Inflammatory macrophage treated with lipopolysaccharide for 4 hours (primary cell): Measurements from ENCODE around the gene KRR1.
A peak's percentile ranks its signal among the peaks of the same experiment; 100 is the strongest.
"Not testable (repeated sequence)": the region's sequence is repeated elsewhere in the genome, so short reads cannot be mapped to it uniquely, and the experiment has no call there.

Source experiments
- DNase-seq: peaks from one replicate; pipeline ENCODE4 v3.0.0-alpha.2; 2020

KRR1 gene

DNA sequence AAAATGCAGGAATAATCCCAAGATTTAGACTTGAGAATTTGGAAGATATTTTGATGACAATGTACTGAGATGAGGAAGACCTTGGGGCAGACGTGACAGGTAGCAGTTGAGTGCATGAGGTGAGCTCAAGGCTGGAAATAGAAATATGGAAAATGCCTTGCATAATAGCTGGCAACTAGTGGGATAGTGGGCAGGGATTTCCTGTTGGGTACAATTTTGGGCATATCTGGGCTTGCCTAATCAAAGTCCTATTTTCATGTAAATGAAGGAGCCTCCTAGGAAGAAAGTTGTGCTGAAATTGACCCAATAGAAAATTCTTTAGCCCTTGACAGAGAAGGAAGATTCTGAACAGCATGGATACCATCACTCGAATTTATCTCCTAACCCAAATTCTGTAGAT is 37.3 kb downstream of the KRR1 start:
- no peak for DNase-seq

DNA sequence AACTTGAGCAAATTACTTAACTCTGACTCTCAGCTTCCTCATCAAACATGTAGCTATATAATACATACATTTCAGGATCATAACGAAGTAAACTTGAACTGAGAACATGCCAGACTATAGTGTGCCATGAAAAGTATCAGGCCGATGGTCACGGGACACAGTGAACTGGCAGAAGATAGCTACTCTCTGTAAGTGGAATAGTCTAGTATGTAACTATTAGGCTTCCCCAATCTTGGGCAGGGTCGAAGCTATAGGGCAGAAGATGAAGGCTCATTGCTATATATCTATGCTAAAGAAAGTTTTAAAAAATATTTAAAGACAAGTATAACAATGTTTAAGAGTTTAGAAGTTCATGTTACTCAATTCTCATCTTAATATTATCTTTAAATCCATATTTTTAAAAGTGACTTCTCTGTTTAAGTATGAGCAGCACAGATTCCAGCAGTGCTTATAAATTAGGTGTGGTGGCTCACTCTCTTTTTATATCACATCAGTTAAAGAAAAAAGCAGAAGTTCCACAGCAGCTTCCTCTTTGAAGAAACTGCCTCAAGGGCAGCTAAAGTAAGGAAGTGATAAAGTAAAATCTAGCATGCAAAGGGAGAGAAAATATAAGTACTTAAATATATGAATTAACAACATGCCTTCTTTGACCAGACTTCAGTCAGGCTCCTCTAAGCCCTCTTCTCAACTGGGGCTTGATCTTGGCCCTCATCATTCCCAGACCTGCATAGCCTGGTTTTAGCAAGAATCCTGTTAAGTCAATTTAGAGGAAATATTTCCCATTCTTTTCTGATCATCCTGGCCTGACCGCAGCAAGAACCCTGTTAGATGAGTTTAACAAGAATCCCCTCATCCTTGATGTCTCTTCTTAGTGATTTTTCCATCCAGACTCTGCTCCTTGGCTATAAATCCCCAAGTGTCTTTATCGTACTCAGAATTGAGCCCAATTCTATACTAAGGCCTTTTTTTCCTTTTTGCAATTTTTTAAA is 39.2 kb downstream of the KRR1 start:
- DNase-seq = peak; percentile 83

DNA sequence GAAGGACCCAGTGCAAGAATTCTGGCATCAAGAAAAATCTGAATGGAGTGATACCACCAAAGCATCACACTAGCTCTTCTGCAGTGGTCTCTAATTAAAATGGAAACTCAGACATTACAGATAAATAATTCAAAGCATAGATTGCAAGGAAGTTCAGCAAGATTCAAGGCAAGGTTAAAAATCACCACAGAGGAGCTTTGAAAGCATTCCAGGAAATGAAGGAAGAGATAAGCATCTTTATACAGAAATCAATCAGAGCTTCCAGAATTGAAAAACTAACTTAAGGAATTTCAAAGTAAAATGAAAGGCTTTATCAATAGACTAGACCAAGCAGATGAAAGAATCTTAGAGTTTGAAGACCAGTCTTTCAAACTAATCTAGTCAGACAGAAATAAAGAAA is 51.2 kb downstream of the KRR1 start:
- no peak for DNase-seq

DNA sequence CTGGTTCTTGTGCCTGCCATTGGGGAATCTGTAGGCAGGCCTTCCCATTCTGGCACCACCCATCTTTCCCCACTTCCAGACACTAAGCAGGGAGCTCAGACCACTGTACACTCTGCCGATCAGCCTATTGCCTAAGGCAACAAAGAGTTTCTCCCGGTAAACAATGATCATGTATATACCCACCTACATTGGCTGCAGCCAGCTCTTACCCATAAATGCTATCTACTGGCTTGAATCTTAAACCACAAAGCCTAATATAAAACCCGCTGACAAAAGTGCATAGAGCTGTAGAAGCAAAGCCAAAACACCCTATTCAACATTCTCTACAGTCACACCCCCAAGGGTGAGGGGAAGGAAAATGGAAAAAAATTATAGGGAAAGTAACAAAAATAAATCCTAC is 51.7 kb downstream of the KRR1 start:
- no peak for DNase-seq

DNA sequence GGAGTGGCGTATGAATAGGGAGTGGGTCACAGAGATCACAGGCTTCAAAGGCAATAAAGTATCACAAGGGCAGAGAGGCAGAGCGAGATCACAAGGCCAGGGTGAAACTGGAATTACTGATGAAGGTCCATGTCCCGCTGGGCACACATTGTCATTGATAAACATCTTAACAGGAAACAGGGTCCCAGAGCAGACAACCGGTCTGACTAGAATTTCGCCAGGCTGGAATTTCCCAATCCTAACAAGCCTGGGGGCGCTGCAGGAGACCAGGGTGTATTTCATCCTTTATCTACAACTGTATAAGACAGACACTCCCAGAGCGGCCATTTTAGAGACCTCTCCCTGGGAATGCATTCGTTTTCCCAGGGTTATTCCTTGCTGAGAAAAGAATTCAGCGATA is 53.5 kb downstream of the KRR1 start:
- not testable (repeated sequence) for DNase-seq

DNA sequence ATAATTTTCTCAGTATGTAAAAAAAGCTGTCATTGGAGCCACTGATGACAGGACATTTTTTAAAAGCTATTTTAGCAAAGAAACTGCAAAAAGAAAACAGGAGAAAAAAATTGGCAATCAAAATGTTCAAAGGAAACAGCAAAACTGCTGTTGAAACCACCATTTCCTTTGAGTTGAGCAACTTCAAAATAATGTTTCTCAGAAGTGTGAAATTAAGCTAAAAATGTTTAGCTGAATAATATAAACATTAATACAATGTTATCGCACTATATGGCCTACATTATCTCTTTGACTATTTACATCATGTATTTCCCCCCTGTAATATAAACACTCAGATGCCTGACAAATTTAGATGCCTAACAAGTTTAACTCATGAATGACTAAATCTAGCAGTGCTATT is 54.2 kb downstream of the KRR1 start:
- no peak for DNase-seq

DNA sequence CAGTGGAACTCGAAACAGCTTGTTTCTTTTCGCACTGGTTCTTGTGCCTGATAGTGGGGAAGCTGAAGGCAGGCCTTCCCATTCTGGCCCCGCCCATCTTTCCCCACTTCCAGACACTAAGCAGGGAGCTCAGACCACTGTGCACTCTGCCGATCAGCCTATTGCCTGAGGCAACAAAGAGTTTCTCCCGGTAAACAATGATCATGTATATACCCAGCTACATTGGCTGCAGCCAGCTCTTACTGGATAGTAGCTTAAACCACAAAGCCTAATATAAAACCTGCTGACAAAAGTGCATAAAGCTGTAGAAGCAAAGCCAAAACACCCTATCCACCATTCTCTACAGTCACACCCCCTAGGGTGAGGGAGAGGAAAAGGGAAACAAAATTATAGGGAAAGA is 55.6 kb downstream of the KRR1 start:
- no peak for DNase-seq

DNA sequence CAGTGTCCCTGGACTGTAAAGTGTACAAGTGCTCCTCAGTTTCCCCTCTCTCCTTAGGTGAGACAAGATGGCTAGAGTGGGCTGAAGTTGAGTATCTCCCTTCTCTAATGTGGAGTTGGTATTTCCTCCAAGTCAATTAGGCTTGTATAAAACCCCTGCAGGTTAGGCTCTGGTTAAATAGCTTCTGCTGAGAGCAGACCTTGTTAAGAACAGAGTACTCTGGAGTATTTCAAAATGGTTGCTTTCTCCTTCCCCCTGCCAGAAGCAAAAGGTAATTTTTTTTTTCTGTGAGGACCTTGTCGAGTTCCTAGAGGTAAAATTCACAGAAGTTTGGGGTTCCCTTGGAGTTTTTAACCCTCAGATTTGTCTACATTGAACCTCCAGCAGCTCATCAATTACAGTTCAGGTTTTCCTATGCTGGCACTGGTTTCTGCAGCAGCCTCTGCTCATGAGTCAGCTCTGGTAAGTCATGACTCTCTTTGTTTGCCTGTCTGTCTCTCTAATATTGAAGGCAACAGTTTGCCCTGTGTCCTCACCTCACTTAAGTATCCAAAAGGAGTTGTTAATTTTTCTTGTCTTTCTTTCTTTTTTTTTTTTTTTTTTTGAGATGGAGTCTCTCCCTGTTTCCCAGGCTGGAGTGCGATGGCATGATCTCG is 58.6 kb downstream of the KRR1 start:
- no peak for DNase-seq

DNA sequence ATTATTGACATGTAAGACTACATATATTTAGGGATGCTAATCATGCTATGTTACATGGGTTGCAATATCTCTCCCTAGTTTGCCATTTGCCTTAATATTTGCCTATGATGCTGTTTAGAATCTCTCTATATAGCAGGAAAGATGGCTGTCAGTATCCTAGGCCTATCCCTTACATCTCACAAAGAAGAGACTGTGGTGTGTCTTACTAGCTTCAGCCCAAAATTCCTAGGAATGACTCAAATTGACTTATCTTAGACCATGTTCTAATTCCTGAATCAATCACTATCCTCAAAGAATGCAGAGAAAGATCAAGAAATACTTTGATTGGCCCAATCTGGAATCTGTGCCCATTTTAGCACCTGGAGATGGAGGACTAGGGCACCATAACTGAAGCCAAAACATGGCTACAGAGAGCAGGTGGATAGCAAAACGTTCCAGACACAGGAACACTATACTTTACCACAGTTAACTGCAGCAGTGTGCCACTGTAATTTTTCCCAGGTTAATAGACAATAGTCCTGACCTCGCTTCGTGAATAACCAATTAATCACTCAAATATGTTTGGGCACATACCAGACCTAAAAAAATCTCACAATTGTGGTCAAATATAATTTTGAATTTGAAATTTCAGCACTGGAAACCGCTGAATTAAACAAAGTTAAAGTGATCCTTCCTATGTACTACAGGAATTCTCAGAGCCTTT is 63.6 kb downstream of the KRR1 start:
- DNase-seq = no peak

DNA sequence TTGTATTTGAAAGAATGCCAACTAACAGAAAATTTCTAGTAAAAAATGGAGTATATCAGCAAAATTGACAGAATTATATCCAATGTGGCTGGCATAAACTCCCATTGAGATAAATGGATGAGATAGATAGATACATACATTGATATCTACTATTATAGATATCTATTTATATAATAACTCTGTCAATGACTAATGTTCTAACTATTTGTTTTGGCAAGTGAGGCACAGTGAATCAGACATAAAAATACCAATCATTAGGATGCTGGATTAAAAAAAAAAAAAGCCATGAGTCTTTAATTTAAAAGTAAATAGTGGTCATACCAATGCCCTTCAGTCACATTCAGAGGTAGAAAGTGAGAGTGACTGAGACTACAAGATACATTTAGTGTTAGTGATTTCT is 64.6 kb downstream of the KRR1 start:
- DNase-seq = no peak

DNA sequence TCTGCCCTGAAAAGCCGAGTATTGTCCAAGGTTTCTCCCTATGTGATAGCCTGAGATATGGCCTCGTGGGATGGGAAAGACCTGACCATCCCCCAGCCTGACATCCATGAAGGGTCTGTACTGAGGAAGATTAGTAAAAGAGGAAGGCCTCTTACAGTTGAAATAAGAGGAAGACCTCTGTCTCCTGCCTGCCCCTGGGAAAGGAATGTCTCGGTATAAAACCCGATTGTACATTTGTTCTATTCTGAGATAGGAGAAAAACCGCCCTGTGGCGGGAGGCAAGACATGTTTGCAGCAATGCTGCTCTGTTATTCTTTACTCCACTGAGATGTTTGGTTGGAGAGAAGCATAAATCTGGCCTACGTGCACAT is 66.3 kb downstream of the KRR1 start:
- not testable (repeated sequence) for DNase-seq

DNA sequence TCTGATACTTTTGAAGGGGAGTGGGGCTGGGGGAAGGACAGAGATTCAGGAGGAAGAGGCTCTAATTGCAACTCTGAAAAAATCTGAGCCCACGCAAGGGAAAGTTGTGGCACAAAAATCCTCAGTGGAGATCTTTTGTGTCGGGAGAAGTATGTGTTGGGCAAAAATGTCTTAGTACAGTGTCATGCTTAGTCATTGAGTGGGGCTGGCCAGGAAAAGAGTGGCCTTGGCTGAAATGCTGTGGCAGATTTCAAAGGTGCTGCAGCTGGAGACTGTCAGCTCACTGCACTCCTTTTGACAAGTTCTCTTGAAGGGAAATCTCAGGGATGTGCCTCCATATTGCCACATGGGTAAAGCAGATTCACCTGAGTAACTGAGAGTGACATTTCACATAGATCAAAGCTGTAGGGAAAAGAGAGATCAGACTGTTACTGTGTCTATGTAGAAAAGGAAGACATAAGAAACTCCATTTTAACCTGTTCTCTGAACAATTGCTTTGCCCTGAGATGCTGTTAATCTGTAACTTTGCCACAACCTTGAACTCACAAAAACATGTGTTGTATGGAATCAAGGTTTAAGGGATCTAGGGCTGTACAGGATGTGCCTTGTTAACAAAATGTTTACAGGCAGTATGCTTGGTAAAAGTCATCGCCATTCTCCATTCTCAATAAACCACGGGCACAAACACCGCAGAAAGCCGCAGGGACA is 66.8 kb downstream of the KRR1 start:
- DNase-seq = peak; percentile 16

DNA sequence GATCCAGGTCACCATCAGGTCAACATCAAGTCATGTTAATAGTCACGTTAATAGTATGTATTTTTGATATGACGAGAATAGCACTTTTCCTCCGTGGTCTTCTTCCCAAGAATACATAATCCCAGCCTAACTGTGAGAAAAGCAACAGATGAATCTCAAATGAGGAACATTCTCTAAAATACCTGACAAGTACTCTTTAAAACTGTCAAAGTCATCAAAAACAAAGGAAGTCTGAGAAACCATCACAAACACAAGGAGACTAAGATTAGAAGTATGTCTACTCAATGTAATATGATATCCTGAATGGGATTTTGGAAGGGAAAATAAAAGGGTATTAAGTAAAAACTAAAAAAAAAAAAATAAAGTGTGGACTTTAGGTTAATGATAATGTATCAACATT is 67.7 kb downstream of the KRR1 start:
- DNase-seq = no peak

DNA sequence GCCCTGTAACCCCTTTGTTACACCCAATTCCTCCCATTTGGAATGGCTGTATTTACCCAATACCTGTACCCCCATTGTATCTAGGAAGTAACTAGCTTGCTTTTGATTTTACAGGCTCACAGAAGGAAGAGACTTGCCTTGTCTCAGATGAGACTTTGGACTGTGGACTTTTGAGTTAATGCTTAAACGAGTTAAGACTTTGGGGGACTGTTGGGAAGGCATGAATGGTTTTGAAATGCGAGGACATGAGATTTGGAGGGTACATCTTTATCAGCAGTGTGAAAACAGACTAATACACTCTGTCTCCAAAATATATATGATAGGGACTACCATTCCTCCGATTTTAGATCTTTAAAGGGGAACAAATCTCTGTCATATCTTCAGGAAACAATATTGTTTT is 69.0 kb downstream of the KRR1 start:
- not testable (repeated sequence) for DNase-seq

DNA sequence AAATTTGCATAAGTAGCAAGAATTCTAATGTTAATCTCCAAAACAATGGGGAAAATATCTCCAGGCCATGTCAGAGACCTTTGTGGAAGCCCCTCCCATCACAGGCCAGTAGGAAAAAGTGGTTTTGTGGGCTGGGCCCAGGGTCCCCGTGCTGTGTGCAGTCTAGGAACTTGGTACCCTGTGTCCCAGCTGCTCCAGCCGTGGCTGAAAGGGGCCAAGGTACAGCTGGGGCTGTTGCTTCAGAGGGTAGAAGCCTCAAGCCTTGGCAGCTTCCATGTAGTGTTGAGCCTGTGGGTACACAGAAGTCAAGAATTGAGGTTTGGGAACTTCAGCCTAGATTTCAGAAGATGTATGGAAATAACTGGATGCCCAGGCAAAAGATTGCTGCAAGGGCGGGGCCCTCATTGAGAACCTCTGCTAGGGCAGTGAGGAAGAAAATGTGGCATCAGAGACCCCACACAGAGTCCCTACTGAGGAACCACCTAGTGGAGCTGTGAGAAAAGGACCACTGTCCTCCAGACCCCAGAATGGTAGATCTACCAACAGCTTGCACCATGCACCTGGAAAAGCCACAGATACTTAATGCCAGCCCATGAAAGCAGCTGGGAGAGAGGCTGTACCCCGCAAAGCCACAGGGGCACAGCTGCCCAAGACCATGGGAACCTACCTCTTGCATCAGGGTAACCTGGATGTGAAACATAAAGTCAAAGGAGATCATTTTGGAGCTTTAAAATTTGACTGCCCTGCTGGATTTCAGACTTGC is 69.5 kb downstream of the KRR1 start:
- not testable (repeated sequence) for DNase-seq
